OCI-LY7 (cell line): ENCODE measurements around the gene GADL1. TPM values are rescaled to one million over a fixed set of nuclear protein-coding genes. Genes with fewer than 3 reads are reported as not detected.

Source experiments
- BruUV-seq: library from RNA; stranded (reverse); fragments of 400-500 nt; replicated peaks from 2 replicates; lab custom pipeline; 2021; lab: Mats Ljungman, UMichigan
- CTCF ChIA-PET: fragments of 300-600 bp; sonication (Branson Sonifier 250); formaldehyde crosslinking; loops from one replicate; lab custom pipeline; 2022; ENCODE audit warnings: antibody characterized with exemption; ENCODE audit not compliant: unreplicated experiment; lab: Charles Lee
- POLR2A ChIA-PET: fragments of 300-600 bp; sonication (Branson Sonifier 250); formaldehyde crosslinking; loops from one replicate; lab custom pipeline; 2022; ENCODE audit warnings: antibody characterized with exemption; lab: Charles Lee
- DNase-seq: peaks from one replicate; pipeline ENCODE4 v3.0.0-alpha.2; 2015; ENCODE audit warnings: low spot score
- H2AFZ ChIP-seq: fragments of 200-600 bp; sonication (generic), shearing (Covaris generic); 2 replicates; pipeline ENCODE4 v1.6.1; 2014; ENCODE audit warnings: mild to moderate bottlenecking, antibody characterized with exemption, low read length, moderate library complexity
- H3K27ac ChIP-seq: fragments of 200-600 bp; sonication (generic); 2 replicates; pipeline ENCODE4 v1.5.1; 2014; ENCODE audit warnings: mixed run types, low read depth, mild to moderate bottlenecking, moderate library complexity, low read length, inconsistent platforms; ENCODE audit not compliant: poor library complexity, severe bottlenecking
- H3K36me3 ChIP-seq: fragments of 200-600 bp; sonication (generic); 2 replicates; pipeline ENCODE4 v1.6.1; 2014; ENCODE audit warnings: mild to moderate bottlenecking, antibody characterized with exemption, low read length, moderate library complexity, mixed read lengths; ENCODE audit not compliant: insufficient read depth
- H3K4me1 ChIP-seq: fragments of 200-600 bp; sonication (generic); 2 replicates; pipeline ENCODE4 v1.5.1; 2014; ENCODE audit warnings: mild to moderate bottlenecking, low read length; ENCODE audit not compliant: insufficient read depth, poor library complexity, severe bottlenecking
- H3K4me2 ChIP-seq: fragments of 200-600 bp; sonication (generic); 2 replicates; pipeline ENCODE4 v1.6.1; 2014; ENCODE audit warnings: mild to moderate bottlenecking, low read length
- H3K4me3 ChIP-seq: fragments of 200-600 bp; sonication (generic); 2 replicates; pipeline ENCODE4 v1.5.1; 2014; ENCODE audit warnings: mild to moderate bottlenecking, low read depth, low read length; ENCODE audit not compliant: poor library complexity, severe bottlenecking
- H3K79me2 ChIP-seq: fragments of 200-600 bp; sonication (generic); 2 replicates; pipeline ENCODE4 v1.6.1; 2016; ENCODE audit warnings: low read depth, mild to moderate bottlenecking, low read length, moderate library complexity, mixed read lengths; ENCODE audit not compliant: insufficient read depth
- H3K9me2 ChIP-seq: fragments of 200-600 bp; sonication (generic); 2 replicates; pipeline ENCODE4 v1.6.1; 2016; ENCODE audit warnings: mild to moderate bottlenecking, low read length, mixed read lengths; ENCODE audit not compliant: insufficient read depth
- H3K9me3 ChIP-seq: fragments of 200-600 bp; sonication (generic); 2 replicates; pipeline ENCODE4 v1.6.1; 2014; ENCODE audit warnings: mild to moderate bottlenecking, mixed run types, low read length, mixed read lengths
- H4K20me1 ChIP-seq: fragments of 200-600 bp; sonication (generic); 2 replicates; pipeline ENCODE4 v1.6.1; 2014; ENCODE audit warnings: mild to moderate bottlenecking, antibody characterized with exemption, low read length, moderate library complexity, mixed read lengths; ENCODE audit not compliant: insufficient read depth
- CTCF ChIP-seq: fragments of 200-600 bp; sonication (generic); conservative IDR thresholded peaks from 2 replicates; pipeline ENCODE4 v1.5.1; 2014; ENCODE audit warnings: mild to moderate bottlenecking, antibody characterized with exemption, low read length, moderate library complexity, mixed read lengths
- EZH2phosphoT487 ChIP-seq: fragments of 200-600 bp; sonication (generic); IDR thresholded peaks from 2 replicates; pipeline ENCODE4 v1.6.1; 2018; ENCODE audit warnings: low read depth, borderline replicate concordance, mild to moderate bottlenecking, mixed run types, antibody characterized with exemption, low read length, moderate library complexity, mixed read lengths
- intact Hi-C: fragments of 100-400 bp; cut with micrococcal nuclease; formaldehyde crosslinking; loops from one replicate; pipeline ENCODE4 v1.10.0; 2022; ENCODE audit not compliant: unreplicated experiment
- total RNA-seq, 2 experiments: library from RNA; depleted of rRNA in 1 of 2; stranded (reverse); fragments of >200 nt in 1 of 2; shearing (Covaris generic) in 1 of 2; gene quantifications; 2 replicates each; pipeline ENCODE4 v1.2.3, GENCODE V29; 2014 to 2022

GADL1 gene
- total RNA-seq, 2 experiments from 2014 or later, result not detected

- no TSS peak for BruUV-seq
These were observed 192.2 kb downstream of the GADL1 start for GRCh38 chr3:30702038-30702827.

GRCh38 chr3:30700702-30701321, 193.6 kb downstream of the GADL1 start:
- BruUV-seq, result no TSS peak
- Histone ChIP-seq H3K9me2 (no peaks in the 10 kb centered on the region), H3K36me3 (peaks cover 16% of the 10 kb centered on the region), H3K79me2 (no peaks in the 10 kb centered on the region), H3K9me3 (peaks cover 14% of the 10 kb centered on the region), H3K4me1 (peaks cover 7% of the 10 kb centered on the region), H2AFZ (no peak overlapping the region), H4K20me1 (no peaks in the 10 kb centered on the region), H3K4me3 (no peak overlapping the region), H3K4me2 (no peak overlapping the region), H3K27ac (no peak overlapping the region)
- POLR2A ChIA-PET, result no interaction called here
- TF ChIP-seq EZH2phosphoT487 (no peak), CTCF (no peak)
- DNase-seq, result no peak
- CTCF ChIA-PET, result no interaction called here
- intact Hi-C loops, result no loop called here

More at GRCh38 chr3:30702038-30702827, 192.2 kb downstream of the GADL1 start:
- Histone ChIP-seq H4K20me1 (no peaks in the 10 kb centered on the region), H3K36me3 (peaks cover 2% of the 10 kb centered on the region; the same call in 1 of the 2 replicates), H3K79me2 (no peaks in the 10 kb centered on the region), H3K4me1 (no peaks in the 10 kb centered on the region), H3K27ac (no peak overlapping the region), H3K9me2 (no peaks in the 10 kb centered on the region), H3K4me2 (no peak overlapping the region), H3K9me3 (peaks cover 14% of the 10 kb centered on the region), H2AFZ (no peak overlapping the region), H3K4me3 (no peak overlapping the region)
- intact Hi-C loops, result no loop called here
- ChIA-PET POLR2A (interaction anchor here (0.6 kb wide), 1 partner anchor 112 kb away, joined by 3 read pairs; no protein-coding TSS in a partner anchor), CTCF (interaction anchor here (0.6 kb wide), 1 partner anchor 25 kb away, joined by 3 read pairs; no protein-coding TSS in a partner anchor)
- TF ChIP-seq CTCF (no peak), EZH2phosphoT487 (no peak)
- DNase-seq, result no peak
